ENCODE data around the gene IRF2. TPM values are rescaled to one million over a fixed set of nuclear protein-coding genes. Genes with fewer than 3 reads are reported as not detected.
"Not testable (repeated sequence)": the region's sequence is repeated elsewhere in the genome, so short reads cannot be mapped to it uniquely, and the experiment has no call there.

IRF2 gene
- polyA plus RNA-seq, 2 donors: 10.9 to 14.3 TPM

- Histone ChIP-seq H3K27ac (ENCODE audit: low read depth in 2 of 2, low read length in 1 of 2) (peak overlapping the region; percentile 97 to 99), H3K27me3 (ENCODE audit: control insufficient read depth in 1 of 2, insufficient read depth in 2 of 2, low read length in 2 of 2) (no peaks in the 10 kb centered on the region), H3K4me3 (ENCODE audit: low read depth in 1 of 2, low read length in 2 of 2) (no peak overlapping the region), H3K36me3 (ENCODE audit: control insufficient read depth in 2 of 2, insufficient read depth in 2 of 2, low read length in 1 of 2) (no peaks in the 10 kb centered on the region), H3K4me1 (ENCODE audit: control insufficient read depth in 2 of 2, insufficient read depth in 2 of 2, low read length in 1 of 2) (peaks cover 5 to 11% of the 10 kb centered on the region in 2 donors), H3K9me3 (ENCODE audit: control insufficient read depth in 2 of 2, insufficient read depth in 1 of 2, low read depth in 1 of 2, low read length in 1 of 2) (no peaks in the 10 kb centered on the region)
- 42 to 52% methylated on average over 15 of the region's 15 CpGs for WGBS, 2 donors
These were observed 125.8 kb downstream of the IRF2 start for GRCh38 chr4:184348311-184349233.

GRCh38 chr4:184347251-184348239 is 126.8 kb downstream of the IRF2 start:
- 38 to 44% methylated on average over 16 of the region's 16 CpGs for WGBS, 2 donors
- Histone ChIP-seq H3K27me3 (ENCODE audit: control insufficient read depth in 1 of 2, insufficient read depth in 2 of 2, low read length in 2 of 2) (no peaks in the 10 kb centered on the region), H3K27ac (ENCODE audit: low read depth in 2 of 2, low read length in 1 of 2) (peak overlapping the region; percentile 97 to 99), H3K9me3 (ENCODE audit: control insufficient read depth in 2 of 2, insufficient read depth in 1 of 2, low read depth in 1 of 2, low read length in 1 of 2) (no peaks in the 10 kb centered on the region), H3K36me3 (ENCODE audit: control insufficient read depth in 2 of 2, insufficient read depth in 2 of 2, low read length in 1 of 2) (no peaks in the 10 kb centered on the region), H3K4me1 (ENCODE audit: control insufficient read depth in 2 of 2, insufficient read depth in 2 of 2, low read length in 1 of 2) (peaks cover 5 to 11% of the 10 kb centered on the region in 2 donors), H3K4me3 (ENCODE audit: low read depth in 1 of 2, low read length in 2 of 2) (no peak overlapping the region)

GRCh38 chr4:184346682-184347081 is 127.7 kb downstream of the IRF2 start:
- Histone ChIP-seq H3K4me3 (ENCODE audit: low read depth in 1 of 2, low read length in 2 of 2) (no peak overlapping the region), H3K36me3 (ENCODE audit: control insufficient read depth in 2 of 2, insufficient read depth in 2 of 2, low read length in 1 of 2) (no peaks in the 10 kb centered on the region), H3K27ac (ENCODE audit: low read depth in 2 of 2, low read length in 1 of 2) (peak overlapping the region; percentile 97 to 99), H3K9me3 (ENCODE audit: control insufficient read depth in 2 of 2, insufficient read depth in 1 of 2, low read depth in 1 of 2, low read length in 1 of 2) (no peaks in the 10 kb centered on the region), H3K27me3 (ENCODE audit: control insufficient read depth in 1 of 2, insufficient read depth in 2 of 2, low read length in 2 of 2) (no peaks in the 10 kb centered on the region), H3K4me1 (ENCODE audit: control insufficient read depth in 2 of 2, insufficient read depth in 2 of 2, low read length in 1 of 2) (peaks cover 5 to 11% of the 10 kb centered on the region in 2 donors)
- WGBS, 2 donors: 80 to 84% methylated on average over 2 of the region's 2 CpGs

- not testable (repeated sequence) for H3K9me3 ChIP-seq (ENCODE audit: control insufficient read depth in 2 of 2, insufficient read depth in 1 of 2, low read depth in 1 of 2, low read length in 1 of 2); H3K27me3 ChIP-seq (ENCODE audit: control insufficient read depth in 1 of 2, insufficient read depth in 2 of 2, low read length in 2 of 2); H3K36me3 ChIP-seq (ENCODE audit: control insufficient read depth in 2 of 2, insufficient read depth in 2 of 2, low read length in 1 of 2); H3K4me3 ChIP-seq (ENCODE audit: low read depth in 1 of 2, low read length in 2 of 2)
- peaks cover 5 to 11% of the 10 kb centered on the region in 2 donors for H3K4me1 ChIP-seq (ENCODE audit: control insufficient read depth in 2 of 2, insufficient read depth in 2 of 2, low read length in 1 of 2)
- peak overlapping the region; percentile 52 to 97 for H3K27ac ChIP-seq (ENCODE audit: low read depth in 2 of 2, low read length in 1 of 2)
- 94 to 97% methylated on average over 6 of the region's 6 CpGs for WGBS, 2 donors
These were observed 128.1 kb downstream of the IRF2 start for GRCh38 chr4:184346273-184346672.

GRCh38 chr4:184345573-184345922 is 128.8 kb downstream of the IRF2 start:
- no peaks in the 10 kb centered on the region for H3K36me3 ChIP-seq (ENCODE audit: control insufficient read depth in 2 of 2, insufficient read depth in 2 of 2, low read length in 1 of 2)
- peak overlapping the region; percentile 78 to 88 for H3K27ac ChIP-seq (ENCODE audit: low read depth in 2 of 2, low read length in 1 of 2)
- WGBS, 2 donors: 68 to 69% methylated on average over 3 of the region's 3 CpGs
- H3K4me3 ChIP-seq (ENCODE audit: low read depth in 1 of 2, low read length in 2 of 2): no peak overlapping the region
- no peaks in the 10 kb centered on the region for H3K27me3 ChIP-seq (ENCODE audit: control insufficient read depth in 1 of 2, insufficient read depth in 2 of 2, low read length in 2 of 2)
- no peaks in the 10 kb centered on the region for H3K9me3 ChIP-seq (ENCODE audit: control insufficient read depth in 2 of 2, insufficient read depth in 1 of 2, low read depth in 1 of 2, low read length in 1 of 2)
- peaks cover 5 to 11% of the 10 kb centered on the region in 2 donors for H3K4me1 ChIP-seq (ENCODE audit: control insufficient read depth in 2 of 2, insufficient read depth in 2 of 2, low read length in 1 of 2)

GRCh38 chr4:184344899-184345572 is 129.3 kb downstream of the IRF2 start:
- H3K27me3 ChIP-seq (ENCODE audit: control insufficient read depth in 1 of 2, insufficient read depth in 2 of 2, low read length in 2 of 2): no peaks in the 10 kb centered on the region
- 81 to 82% methylated on average over 8 of the region's 8 CpGs for WGBS, 2 donors
- H3K4me3 ChIP-seq (ENCODE audit: low read depth in 1 of 2, low read length in 2 of 2): no peak overlapping the region
- H3K9me3 ChIP-seq (ENCODE audit: control insufficient read depth in 2 of 2, insufficient read depth in 1 of 2, low read depth in 1 of 2, low read length in 1 of 2): no peaks in the 10 kb centered on the region
- H3K36me3 ChIP-seq (ENCODE audit: control insufficient read depth in 2 of 2, insufficient read depth in 2 of 2, low read length in 1 of 2): no peaks in the 10 kb centered on the region
- H3K4me1 ChIP-seq (ENCODE audit: control insufficient read depth in 2 of 2, insufficient read depth in 2 of 2, low read length in 1 of 2): peaks cover 2 to 11% of the 10 kb centered on the region in 2 donors
- peak overlapping the region; percentile 78 to 88 for H3K27ac ChIP-seq (ENCODE audit: low read depth in 2 of 2, low read length in 1 of 2)

GRCh38 chr4:184344435-184344834 is 129.9 kb downstream of the IRF2 start:
- Histone ChIP-seq H3K4me3 (ENCODE audit: low read depth in 1 of 2, low read length in 2 of 2) (no peak overlapping the region), H3K4me1 (ENCODE audit: control insufficient read depth in 2 of 2, insufficient read depth in 2 of 2, low read length in 1 of 2) (peaks cover 2 to 7% of the 10 kb centered on the region in 2 donors), H3K9me3 (ENCODE audit: control insufficient read depth in 2 of 2, insufficient read depth in 1 of 2, low read depth in 1 of 2, low read length in 1 of 2) (no peaks in the 10 kb centered on the region), H3K36me3 (ENCODE audit: control insufficient read depth in 2 of 2, insufficient read depth in 2 of 2, low read length in 1 of 2) (no peaks in the 10 kb centered on the region), H3K27me3 (ENCODE audit: control insufficient read depth in 1 of 2, insufficient read depth in 2 of 2, low read length in 2 of 2) (no peaks in the 10 kb centered on the region), H3K27ac (ENCODE audit: low read depth in 2 of 2, low read length in 1 of 2) (no peak overlapping the region)
- WGBS, 2 donors: 79 to 87% methylated on average over 4 of the region's 4 CpGs

- peaks cover 2 to 5% of the 10 kb centered on the region in 2 donors for H3K4me1 ChIP-seq (ENCODE audit: control insufficient read depth in 2 of 2, insufficient read depth in 2 of 2, low read length in 1 of 2)
- peak overlapping the region; percentile 58 for H3K4me3 ChIP-seq (ENCODE audit: low read depth in 1 of 2, low read length in 2 of 2)
- no peaks in the 10 kb centered on the region for H3K36me3 ChIP-seq (ENCODE audit: control insufficient read depth in 2 of 2, insufficient read depth in 2 of 2, low read length in 1 of 2)
- H3K27me3 ChIP-seq (ENCODE audit: control insufficient read depth in 1 of 2, insufficient read depth in 2 of 2, low read length in 2 of 2): no peaks in the 10 kb centered on the region
- 4 to 8% methylated on average over 19 of the region's 19 CpGs for WGBS, 2 donors
- H3K9me3 ChIP-seq (ENCODE audit: control insufficient read depth in 2 of 2, insufficient read depth in 1 of 2, low read depth in 1 of 2, low read length in 1 of 2): no peaks in the 10 kb centered on the region
- peak overlapping the region; percentile 91 to 92 for H3K27ac ChIP-seq (ENCODE audit: low read depth in 2 of 2, low read length in 1 of 2)
These were observed 130.7 kb downstream of the IRF2 start for GRCh38 chr4:184343502-184344177.

GRCh38 chr4:184342857-184343237 is 131.5 kb downstream of the IRF2 start:
- not testable (repeated sequence) for H3K4me1 ChIP-seq (ENCODE audit: control insufficient read depth in 2 of 2, insufficient read depth in 2 of 2, low read length in 1 of 2); H3K27me3 ChIP-seq (ENCODE audit: control insufficient read depth in 1 of 2, insufficient read depth in 2 of 2, low read length in 2 of 2); H3K36me3 ChIP-seq (ENCODE audit: control insufficient read depth in 2 of 2, insufficient read depth in 2 of 2, low read length in 1 of 2); H3K9me3 ChIP-seq (ENCODE audit: control insufficient read depth in 2 of 2, insufficient read depth in 1 of 2, low read depth in 1 of 2, low read length in 1 of 2); H3K4me3 ChIP-seq (ENCODE audit: low read depth in 1 of 2, low read length in 2 of 2)
- peak overlapping the region; percentile 69 to 91 for H3K27ac ChIP-seq (ENCODE audit: low read depth in 2 of 2, low read length in 1 of 2)
- 78 to 79% methylated on average over 1 of the region's 1 CpG for WGBS, 2 donors
